Fibroblast of skin of right quadriceps (primary cell): ENCODE results near the gene GLIS1.

Experiments used
- DNase-seq: peaks from one replicate; pipeline ENCODE4 v3.0.0-alpha.2; 2013

GLIS1 gene

DNA sequence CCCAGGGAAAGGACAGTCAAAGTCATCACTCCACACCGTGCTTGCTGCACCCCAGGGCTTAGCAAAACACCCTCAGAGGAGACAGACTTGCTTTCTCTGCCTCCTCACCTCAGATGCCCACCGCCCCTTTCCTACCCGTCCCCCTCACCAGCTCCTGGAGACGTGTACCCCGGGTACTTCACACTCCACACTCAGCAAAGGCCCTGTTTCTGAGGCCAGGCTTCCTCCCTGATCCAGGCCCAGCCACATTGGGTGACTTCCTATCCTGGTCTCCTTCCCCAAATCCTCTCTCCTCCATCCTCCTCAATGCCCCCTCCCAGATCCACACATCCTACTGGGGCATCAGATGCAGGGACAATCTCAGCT lies 163.0 kb downstream of the GLIS1 start:
- no peak for DNase-seq

DNA sequence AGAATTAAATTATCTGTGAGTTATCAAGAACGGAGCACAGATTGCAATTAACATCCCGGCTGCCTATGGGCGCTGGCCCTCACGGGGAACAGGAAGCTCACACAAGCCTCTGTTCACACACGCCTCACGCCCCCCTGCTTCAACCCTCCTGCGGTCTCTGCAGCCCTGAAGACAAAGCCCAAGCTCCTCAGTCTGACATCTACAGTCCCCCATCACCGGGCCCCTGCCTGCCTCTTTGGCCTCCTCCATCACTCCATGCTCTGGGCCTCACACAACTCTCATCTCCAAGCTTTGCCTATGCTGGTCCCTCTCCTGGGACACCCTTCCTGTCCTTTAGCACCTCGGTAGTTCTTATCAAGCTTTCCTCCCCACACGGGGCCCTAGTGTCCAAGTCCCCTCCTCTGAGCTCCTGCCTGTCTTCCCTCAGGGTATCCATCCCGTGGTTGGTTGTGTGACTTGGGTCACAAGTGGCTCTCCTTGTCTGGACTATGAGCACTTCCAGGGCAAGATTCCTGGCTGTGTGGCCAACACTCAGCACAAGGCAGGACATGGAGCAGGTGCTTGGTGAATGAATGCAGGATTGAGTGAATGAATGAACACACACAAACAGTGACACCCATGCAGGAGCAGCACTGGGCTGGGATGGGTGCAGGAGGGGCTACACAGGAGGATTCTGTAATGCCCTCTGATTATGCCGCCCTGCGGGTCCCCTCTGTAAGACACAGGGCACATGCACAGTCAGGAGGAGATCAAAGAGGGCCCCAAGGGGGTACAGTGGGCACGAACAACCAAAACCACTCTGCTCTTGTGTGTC lies 163.6 kb downstream of the GLIS1 start:
- no peak for DNase-seq

DNA sequence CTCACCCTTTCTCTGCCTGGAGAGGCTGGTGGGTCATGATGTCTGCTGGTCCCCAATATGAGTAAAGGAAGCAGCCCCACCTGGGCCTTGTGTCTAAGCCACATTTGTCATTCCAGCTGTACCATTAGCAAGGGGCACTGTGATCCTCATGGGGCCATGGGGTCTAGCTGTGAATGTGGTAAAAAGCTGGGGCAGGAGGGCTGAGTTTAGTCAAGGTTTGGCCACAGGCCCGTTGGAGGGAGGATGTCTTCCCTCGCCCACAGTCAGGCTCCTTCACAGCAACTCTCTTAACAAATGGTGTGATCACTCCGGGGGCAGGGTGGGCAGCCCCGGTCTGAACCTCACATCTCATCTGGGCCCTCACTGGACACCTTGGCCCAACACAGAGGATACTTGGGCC lies 164.3 kb downstream of the GLIS1 start:
- no peak for DNase-seq

DNA sequence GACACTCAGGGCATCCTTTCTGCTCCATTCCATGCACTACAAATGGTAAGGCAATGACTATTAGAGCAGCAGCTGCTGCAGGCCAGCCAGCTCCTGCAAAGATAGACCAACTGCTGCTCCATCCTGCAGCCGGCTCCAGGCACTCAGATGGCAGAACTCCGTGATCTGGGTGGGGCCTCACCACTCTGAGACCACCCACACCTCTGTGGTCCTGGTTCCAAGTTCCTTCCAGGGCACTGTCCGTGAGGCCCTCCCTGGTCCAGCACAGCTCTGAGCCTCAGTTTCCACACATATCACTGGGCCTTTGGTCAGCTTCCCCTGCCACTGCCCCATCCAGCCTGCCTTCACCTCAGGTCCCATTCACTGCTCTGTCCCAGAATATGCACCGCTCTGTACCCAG lies 165.0 kb downstream of the GLIS1 start:
- no peak for DNase-seq

DNA sequence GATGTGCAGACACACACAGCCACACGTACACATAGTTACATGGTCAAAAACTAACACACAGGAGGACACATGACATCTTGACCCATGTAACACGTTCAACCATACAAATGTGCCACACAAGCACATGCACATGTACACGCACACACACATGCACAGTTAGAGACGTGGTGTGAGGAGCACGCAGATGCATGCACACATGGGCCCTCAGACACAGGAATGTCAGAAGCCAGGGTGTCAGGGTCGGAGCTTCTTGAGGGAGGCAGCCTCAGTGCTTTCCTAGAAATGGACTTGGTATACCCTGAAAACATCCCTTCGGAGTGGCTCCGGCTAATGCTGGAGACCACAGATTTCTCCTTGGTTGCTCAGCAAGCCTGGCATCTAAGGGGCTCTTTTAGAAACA lies 165.4 kb downstream of the GLIS1 start:
- no peak for DNase-seq

DNA sequence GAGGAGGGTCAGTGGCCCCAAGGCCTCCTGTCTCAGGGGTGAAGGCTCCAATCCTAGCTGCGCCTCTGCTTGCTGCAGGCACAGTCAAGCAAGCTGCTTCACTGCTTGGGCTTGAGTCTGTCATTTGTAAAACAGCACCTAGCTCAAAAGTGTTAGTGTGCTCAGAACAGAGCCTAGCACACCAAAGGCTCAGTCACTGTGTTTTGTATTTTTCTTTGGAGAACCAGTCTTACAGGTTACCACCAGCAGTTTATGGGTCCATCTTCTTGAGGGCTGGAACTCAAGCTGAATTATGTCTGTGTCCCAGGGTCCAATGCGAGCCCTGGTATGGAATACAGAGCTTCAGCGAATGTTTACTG lies 166.2 kb downstream of the GLIS1 start:
- DNase-seq: no peak

DNA sequence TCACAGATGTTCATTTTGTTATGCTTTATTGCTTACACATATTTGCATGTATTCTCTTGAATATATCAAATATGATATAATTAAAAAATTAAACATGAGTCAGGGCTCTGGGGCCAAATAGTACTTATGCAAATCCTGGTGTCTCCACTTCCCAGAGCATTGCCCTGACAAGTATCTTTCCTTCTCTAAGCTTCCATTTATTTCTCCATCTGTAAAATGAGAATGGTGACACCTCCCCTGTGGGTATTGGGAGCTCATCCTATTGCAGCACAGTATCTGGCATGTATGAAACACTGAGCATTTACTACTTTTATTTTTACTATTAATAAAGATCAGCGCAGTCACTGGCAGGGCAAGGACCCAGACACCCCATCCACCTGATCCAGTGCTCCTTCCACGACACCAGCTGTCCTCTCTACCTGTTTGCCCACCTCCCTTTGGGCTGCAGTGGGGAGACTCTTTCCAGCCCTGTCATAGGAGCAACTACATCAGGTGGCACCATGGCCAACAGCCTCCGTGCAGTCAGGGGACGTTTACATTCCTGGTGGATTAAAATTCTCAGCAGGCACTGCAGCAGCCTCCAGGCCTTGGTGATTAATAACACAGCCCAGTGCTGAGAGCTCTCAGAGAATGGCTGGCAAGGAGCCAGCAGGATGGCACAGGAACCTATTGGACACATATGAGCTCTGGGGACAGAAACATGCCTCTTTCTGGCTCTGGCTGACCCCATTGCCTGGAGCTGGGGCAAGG lies 166.7 kb downstream of the GLIS1 start:
- peak; percentile 72 for DNase-seq

DNA sequence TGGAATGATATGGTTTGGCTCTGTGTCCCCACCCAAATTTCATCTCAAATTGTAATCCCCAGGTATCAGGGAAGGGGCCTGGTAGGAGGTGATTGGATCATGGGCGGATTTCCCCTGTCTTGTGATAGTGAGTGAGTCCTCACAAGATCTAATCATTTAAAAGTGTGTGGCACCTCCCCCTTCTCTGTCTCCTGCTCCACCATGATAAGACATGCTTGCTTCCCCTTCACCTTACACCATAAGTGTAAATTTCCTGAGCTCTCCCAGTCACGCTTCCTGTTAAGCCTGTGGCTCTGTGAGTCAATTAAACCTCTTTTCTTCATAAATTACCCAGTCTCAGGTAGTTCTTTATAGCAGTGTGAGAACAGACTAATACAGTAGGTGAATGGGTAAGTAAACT lies 170.4 kb downstream of the GLIS1 start:
- DNase-seq: no peak

DNA sequence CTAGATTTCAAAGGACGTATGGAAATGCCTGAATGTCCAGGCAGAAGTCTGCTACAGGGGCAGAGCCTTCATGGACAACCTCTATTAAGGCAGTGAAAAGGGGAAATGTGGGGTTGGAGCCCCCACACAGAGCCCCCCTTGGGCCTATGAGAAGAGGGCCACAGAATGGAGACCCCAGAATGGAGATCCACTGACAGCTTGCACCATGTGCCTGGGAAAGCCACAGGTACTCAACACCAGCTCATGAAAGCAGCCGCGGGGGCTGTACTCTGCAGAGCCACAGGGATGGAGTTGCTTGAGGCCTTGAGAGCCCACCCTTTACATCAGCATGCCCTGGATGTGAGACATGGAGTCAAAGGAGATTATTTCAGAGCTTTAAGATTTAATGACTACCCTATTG lies 171.1 kb downstream of the GLIS1 start:
- no peak for DNase-seq

DNA sequence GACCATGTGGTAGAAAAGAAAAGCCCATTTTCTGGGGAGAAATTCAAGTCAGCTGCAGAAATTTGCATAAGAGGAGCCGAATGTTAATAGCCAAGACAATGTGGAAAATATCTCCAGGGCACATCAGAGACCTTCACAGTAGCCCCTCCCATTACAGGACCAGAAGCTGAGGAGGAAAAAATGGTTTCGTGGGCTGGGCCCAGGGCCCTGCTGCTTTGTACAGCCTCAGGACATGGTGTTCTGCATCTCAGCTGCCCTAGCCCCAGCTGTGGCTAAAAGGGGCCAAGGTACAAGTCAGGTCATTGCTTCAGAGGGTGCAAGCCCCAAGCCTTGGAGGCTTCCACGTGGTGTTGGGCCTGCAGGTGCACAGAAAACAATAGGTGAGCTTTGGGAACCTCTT lies 171.5 kb downstream of the GLIS1 start:
- DNase-seq: no peak

DNA sequence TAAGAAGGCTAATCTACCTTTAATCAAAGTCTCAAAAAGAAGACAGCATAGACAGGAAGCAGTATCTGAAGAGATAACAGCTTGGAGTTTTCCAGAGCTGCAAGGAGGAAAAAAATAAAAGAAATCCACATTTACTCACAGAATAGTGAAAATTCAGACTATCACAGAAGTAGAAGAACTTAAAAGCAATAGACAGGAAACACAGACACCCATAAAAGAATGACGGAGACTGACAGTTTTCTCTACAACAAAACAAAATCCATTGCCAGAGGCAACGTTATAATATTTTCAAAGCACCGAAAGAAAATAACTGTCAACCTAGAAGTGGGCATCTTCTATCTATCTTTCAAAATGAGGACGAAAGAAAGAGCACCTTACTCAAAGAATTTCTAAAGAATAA lies 175.4 kb downstream of the GLIS1 start:
- no peak for DNase-seq

DNA sequence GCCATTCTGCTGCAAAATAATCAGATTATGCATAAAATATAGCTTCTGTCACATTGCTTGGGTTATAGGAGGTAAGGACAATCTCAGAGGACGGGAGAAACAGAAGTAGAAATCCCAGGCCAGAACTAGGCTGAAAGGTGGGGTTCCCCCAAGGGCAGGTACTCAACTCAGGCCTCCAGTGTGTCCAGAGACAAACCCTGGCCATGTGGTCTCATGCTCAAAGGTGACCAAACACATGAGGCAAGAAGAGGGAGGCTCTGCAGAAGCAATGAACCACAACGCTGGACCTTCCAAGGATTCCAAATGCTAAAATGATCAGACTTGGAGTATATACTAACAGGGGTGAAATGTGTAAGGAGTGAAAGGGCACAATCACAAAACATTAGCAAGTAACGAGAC lies 176.0 kb downstream of the GLIS1 start:
- DNase-seq: no peak

DNA sequence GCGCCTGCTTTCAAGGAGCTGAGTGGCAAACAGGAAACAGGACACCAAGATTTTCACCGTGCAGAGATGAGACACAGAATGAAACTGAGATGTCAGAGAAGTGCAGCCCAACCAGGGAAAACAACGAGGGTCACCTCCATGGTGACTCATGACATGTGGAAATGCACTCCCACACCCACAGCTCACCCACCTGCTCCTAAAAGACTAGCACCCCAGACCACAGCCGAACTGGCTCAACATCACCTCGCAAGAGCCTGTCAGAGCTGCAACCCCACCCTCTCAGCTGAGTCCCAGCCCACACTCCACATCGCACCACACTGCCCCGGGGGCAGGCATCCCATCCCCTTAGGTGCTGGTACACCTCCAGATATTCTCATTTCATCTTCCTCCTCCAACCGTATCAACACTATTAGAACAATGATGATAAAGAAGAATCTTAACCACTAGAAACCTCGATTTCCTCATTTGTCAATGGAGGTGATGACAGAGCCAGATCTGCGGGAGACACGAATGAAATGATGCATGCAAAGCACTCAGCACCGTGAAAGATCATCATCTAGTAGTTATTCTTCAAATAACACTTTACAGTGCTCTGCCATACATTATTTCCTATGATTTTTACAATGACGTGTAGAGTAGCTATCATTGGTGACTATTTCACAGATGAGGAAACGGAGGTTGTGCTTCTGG lies 176.5 kb downstream of the GLIS1 start:
- no peak for DNase-seq

DNA sequence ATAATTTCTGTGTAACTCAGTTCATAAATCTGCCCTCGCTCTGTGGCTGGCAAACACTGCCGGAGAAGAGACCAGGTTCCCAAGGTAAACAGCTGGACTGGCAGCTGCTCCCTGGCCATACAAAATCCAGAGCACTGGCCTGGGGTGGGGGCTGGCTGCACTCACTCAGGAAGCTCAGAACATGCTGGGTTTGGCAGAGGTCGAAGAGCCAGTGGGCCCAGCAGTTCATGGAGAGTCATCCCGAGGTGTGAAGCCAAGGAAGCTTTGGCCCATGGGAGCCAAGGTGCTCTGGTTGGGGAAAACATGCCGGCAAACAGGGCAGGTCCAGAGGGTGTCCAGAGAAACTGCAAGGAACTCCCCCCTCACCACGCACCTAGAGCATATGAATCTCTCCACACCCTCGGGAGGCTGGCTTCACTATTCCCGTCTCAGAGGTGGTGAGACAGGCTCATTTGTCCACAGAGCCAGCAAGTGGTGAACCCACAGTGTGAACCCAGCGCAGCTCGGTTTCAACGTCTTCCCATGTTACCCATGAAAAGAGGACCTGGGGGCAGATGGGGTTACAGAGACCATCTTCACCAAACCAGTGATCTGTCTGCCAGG lies 177.4 kb downstream of the GLIS1 start:
- DNase-seq: no peak

DNA sequence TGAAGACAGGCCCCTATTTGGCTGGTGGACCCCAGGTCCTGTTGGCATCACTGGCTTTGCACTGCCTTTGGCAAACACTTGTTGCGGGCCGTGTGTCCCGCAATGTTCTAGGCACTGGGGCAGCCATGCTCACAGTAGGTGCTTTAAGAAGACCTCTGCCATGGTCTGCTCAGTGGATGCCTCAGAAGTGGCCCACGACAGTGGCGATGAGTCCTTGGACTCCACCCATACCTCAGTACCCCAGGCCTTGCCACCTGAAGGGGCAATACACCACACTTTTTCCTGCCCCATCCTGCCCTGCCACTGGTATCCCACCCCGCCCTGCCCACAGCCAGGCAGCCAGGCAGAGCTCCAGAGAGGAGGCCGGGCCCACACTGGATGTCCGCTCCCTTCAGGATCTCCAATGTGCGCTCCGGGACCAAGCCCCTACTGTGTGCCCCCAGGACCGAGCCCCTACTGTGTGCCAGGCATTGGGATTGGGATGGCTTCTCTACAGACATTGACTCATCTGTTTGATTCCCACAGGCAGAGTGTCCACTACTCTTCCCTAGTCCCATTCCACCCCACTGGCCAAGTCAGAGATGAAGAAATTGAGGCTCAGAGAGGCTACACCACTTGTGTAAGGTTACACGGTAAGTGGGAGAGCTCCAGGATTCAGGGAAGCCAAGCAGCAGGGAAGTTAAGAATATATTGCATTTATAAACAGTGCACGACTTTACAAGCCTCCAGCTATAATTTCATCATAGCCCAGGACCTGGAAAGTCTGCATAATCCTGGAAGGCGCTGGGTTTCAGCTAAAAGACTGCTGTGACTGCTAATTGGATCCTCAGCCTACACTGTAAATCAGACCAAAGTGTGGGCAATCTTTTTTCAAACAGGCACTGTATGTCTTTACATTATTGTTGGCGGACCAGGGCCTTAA lies 178.1 kb downstream of the GLIS1 start:
- no peak for DNase-seq

DNA sequence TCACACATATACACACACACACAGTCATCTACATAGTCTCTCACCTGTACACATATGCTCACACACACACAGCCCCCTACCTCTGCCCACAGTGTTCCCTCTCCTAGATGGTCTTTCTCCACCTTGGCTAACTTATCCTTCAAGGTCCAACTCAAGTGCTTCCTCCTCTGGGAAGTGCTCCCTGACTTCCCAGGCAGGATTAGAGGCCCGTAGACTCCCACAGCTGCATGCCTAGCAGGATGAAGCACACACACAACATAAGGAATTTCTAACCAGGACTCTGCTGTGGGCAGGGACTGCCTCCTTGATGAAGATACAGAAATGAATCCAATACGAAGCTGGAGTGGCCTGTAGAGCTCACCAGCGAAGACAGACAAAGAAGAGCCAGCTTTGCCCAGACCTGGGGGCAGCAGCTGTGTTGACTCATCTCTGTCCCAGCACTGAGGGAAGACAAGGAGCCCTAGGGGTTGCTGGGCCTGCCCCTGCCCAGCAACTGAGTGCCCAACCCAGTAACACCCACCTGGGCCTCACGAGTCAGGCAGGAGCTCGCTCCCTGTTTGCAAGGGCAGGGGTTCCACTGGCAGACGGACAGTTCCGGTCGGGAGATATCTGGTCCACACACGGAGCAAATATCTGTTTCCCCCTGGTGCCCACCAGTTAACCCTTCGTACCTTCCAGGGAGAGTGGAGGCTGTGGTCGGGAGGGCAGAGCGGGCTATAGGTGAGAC lies 178.9 kb downstream of the GLIS1 start:
- DNase-seq: no peak

DNA sequence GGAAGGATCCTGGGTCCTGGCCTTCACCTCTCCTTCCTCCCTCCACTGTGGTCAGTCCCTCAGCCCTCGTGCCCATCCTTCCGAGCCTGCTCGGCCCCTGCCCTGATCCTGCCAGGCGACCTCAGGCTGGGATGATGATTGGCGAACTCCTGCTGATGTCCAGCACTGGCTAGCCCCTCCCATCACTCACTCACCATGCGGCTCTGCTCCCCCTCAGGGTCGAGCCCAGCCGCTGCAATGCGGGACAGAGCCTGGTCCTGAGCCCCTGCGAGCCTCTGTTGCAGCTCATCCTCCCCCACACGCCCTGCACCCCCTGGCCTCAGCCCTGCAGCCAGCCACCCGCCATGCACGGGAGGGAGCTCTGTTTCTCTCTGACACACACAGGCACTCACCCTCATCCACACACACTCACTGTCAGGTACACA lies 179.6 kb downstream of the GLIS1 start:
- no peak for DNase-seq

DNA sequence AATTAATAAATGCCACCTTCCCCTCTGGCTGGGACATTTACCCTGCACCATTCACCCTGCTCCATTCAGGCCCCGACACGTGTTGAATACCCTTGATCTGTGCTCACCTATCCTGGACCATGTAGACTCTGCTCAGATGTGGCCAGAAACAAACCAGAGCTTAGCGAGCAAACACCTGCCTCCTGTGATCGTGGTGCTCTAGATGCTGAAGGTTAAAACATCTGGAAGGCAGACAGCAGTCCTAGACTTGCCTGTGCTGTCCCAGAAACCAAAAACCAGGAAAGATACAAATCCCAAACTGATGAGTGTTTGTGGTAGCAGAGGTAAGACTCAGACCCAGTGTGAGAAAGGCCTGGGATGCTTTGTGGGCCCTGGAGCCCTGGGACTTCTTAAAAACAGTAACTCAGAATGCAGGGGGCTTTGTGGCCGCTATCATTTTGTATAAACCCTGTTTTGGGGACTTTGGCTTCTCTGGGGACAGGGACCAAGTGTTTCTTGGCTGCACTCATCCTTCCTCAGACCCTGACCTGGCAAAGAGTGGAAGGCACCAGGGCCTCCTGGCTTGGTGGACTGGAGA lies 180.1 kb downstream of the GLIS1 start:
- DNase-seq: no peak

DNA sequence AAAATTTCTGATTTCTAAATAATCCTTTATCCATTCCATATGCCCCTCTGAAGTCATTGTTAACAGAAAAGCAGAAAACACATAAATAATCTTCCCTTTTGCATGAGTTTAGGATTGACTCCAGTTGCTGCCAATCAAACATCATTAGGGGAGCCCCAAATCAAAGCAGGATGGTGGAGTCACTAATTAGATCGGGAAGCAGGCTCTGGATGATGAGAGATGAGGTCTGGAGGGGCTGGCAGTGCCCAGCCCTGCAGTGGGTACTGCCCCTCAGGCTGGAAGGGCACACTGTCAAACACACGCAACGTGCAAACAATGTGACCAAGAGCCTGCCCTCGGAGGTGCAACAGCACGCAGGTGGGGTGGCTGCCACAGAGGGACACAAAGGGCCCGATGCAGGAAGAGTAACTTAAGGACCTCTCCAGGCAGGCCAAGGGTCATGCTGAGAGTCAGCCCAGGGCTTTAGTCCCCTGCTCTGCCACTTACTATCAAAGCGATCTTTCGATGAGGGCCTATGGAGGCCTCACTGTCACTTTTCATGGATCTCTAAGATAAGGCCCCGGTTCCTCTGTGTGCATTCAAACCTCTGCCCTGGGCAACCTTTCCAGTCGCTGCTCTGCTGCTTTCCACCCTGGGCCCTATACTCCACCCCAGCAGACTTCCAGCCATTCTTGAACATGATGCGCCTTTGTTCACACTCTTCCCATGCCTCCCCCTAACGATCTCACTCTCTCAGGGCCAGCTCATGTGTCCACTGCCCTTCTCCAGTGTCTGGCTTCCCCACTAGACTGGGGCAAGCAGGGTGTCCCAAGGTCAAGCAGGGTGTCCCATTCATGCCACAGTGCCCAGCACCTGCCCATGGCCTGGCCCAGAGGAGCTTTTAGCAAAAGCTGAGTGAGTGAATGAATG lies 180.9 kb downstream of the GLIS1 start:
- DNase-seq: no peak

DNA sequence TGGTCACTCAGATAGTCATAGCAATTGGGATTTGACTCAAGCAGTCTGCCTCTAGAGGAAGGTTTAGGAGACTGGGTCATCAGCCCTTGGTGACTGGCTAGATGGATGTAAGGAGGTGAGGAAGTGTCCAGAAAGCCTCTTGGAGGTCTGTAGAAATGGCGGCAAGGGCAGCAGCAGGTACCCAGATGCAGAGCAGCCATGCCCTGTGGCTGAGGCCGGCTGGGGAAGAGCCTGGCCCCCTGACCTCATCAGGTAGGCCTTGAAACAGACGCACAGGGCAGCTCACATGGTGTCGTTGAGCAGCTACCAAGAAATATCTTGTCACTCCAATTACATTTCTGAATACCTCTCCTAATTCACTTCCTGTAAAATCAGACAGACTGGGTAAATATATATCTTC lies 181.6 kb downstream of the GLIS1 start:
- no peak for DNase-seq
